Measurements from ENCODE around the gene DES.
A peak's percentile ranks its signal among the peaks of the same experiment; 100 is the strongest.

DES gene

DNA sequence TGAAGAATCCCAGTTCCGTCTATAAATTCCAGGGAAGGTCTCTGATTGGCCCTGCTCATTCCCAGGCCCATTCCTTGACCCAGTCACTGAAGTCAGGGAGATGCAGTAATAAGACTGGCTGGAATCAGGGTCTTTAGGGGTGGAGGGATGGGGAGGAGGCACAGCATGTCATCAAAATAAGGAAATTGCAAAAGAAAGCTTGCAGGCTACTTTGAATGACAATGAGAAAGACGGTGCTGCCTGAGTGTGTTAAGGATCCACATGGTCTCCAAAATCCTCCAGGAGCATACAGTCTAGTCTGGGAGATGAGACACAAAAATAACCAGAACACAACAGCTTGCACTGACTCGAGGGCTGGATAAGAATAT is 2.0 kb upstream of the DES start:
- peak overlapping the region; percentile 73 for H2AFZ ChIP-seq (ENCODE audit: low read length)
- no peak overlapping the region for H2BK15ac ChIP-seq (ENCODE audit: low read length)
- no peak overlapping the region for H2BK5ac ChIP-seq (ENCODE audit: low read length)
- no CpG with 5 or more reads among the region's 3 CpGs for WGBS, 2 donors (ENCODE audit: extremely low coverage in 2 of 2, insufficient read length in 2 of 2, insufficient replicate concordance in 1 of 2)
- no peak overlapping the region for H2AK5ac ChIP-seq (ENCODE audit: low read depth, low read length)
- H3K23ac ChIP-seq (ENCODE audit: low read depth, low read length, poor library complexity): no peak overlapping the region
- no peak overlapping the region for H3K27ac ChIP-seq (replicated peaks; ENCODE audit: low read length)
- no peak overlapping the region for H3K9ac ChIP-seq (ENCODE audit: low read depth, low read length, poor library complexity)
- no peak overlapping the region for H3K18ac ChIP-seq (ENCODE audit: low read length)
- DNase-seq (ENCODE audit: low spot score): no peak
- H3K27me3 ChIP-seq (ENCODE audit: control insufficient read depth in 3 of 3, insufficient read depth in 3 of 3, low read depth in 1 of 3, low read length in 3 of 3): peaks cover 2 to 29% (median 5%) of the 10 kb centered on the region in 3 experiments
- no peak overlapping the region for H2BK120ac ChIP-seq (ENCODE audit: low read depth, low read length)
- no peak overlapping the region for H2BK12ac ChIP-seq (ENCODE audit: low read length)
- no peaks in the 10 kb centered on the region for H3K36me3 ChIP-seq (replicated peaks in 1 of 2; ENCODE audit: control insufficient read depth in 2 of 2, insufficient read depth in 2 of 2, low read length in 2 of 2)
- H3K4me3 ChIP-seq (ENCODE audit: low read length in 2 of 2): no peak overlapping the region
- H4K8ac ChIP-seq (ENCODE audit: low read depth, low read length): no peak overlapping the region
- no peak overlapping the region for H3K4ac ChIP-seq (ENCODE audit: low read length)
- peaks cover 0 to 7% of the 10 kb centered on the region in 2 donors for H3K9me3 ChIP-seq (replicated peaks in 1 of 2; ENCODE audit: control insufficient read depth in 2 of 2, insufficient read depth in 1 of 2, low read depth in 1 of 2, low read length in 2 of 2)
- H3K4me1 ChIP-seq (ENCODE audit: control insufficient read depth in 2 of 2, insufficient read depth in 1 of 2, low read depth in 1 of 2, low read length in 2 of 2): peaks cover 3 to 18% of the 10 kb centered on the region in 2 donors
- H4K91ac ChIP-seq (ENCODE audit: low read depth, low read length, poor library complexity): no peak overlapping the region
- H3K4me2 ChIP-seq (ENCODE audit: insufficient read depth, low read length, poor library complexity, severe bottlenecking): no peak overlapping the region
- H3K79me1 ChIP-seq (ENCODE audit: low read depth, low read length): no peaks in the 10 kb centered on the region
- H3K14ac ChIP-seq (ENCODE audit: low read length): no peak overlapping the region

DNA sequence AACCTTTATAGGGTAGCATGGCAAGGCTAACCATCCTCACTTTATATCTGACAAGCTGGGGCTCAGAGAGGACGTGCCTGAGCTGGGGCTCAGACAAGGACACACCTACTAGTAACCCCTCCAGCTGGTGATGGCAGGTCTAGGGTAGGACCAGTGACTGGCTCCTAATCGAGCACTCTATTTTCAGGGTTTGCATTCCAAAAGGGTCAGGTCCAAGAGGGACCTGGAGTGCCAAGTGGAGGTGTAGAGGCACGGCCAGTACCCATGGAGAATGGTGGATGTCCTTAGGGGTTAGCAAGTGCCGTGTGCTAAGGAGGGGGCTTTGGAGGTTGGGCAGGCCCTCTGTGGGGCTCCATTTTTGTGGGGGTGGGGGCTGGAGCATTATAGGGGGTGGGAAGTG is 1.2 kb upstream of the DES start:
- Histone ChIP-seq H4K91ac (ENCODE audit: low read depth, low read length, poor library complexity) (no peak overlapping the region), H3K9me3 (replicated peaks in 1 of 2; ENCODE audit: control insufficient read depth in 2 of 2, insufficient read depth in 1 of 2, low read depth in 1 of 2, low read length in 2 of 2) (peaks cover 0 to 7% of the 10 kb centered on the region in 2 donors), H2BK5ac (ENCODE audit: low read length) (no peak overlapping the region), H2AFZ (ENCODE audit: low read length) (no peak overlapping the region), H3K18ac (ENCODE audit: low read length) (no peak overlapping the region), H2BK12ac (ENCODE audit: low read length) (no peak overlapping the region), H3K4me3 (ENCODE audit: low read length in 2 of 2) (no peak overlapping the region), H4K8ac (ENCODE audit: low read depth, low read length) (no peak overlapping the region), H3K27ac (replicated peaks; ENCODE audit: low read length) (no peak overlapping the region), H3K4me1 (ENCODE audit: control insufficient read depth in 2 of 2, insufficient read depth in 1 of 2, low read depth in 1 of 2, low read length in 2 of 2) (peaks cover 3 to 18% of the 10 kb centered on the region in 2 donors), H3K27me3 (ENCODE audit: control insufficient read depth in 3 of 3, insufficient read depth in 3 of 3, low read depth in 1 of 3, low read length in 3 of 3) (peaks cover 3 to 29% (median 5%) of the 10 kb centered on the region in 3 experiments), H3K4ac (ENCODE audit: low read length) (no peak overlapping the region), H3K36me3 (replicated peaks in 1 of 2; ENCODE audit: control insufficient read depth in 2 of 2, insufficient read depth in 2 of 2, low read length in 2 of 2) (no peaks in the 10 kb centered on the region), H2BK120ac (ENCODE audit: low read depth, low read length) (no peak overlapping the region), H3K23ac (ENCODE audit: low read depth, low read length, poor library complexity) (no peak overlapping the region), H2AK5ac (ENCODE audit: low read depth, low read length) (no peak overlapping the region), H3K9ac (ENCODE audit: low read depth, low read length, poor library complexity) (no peak overlapping the region), H3K14ac (ENCODE audit: low read length) (no peak overlapping the region), H2BK15ac (ENCODE audit: low read length) (no peak overlapping the region), H3K4me2 (ENCODE audit: insufficient read depth, low read length, poor library complexity, severe bottlenecking) (no peak overlapping the region), H3K79me1 (ENCODE audit: low read depth, low read length) (no peaks in the 10 kb centered on the region)
- no peak for DNase-seq (ENCODE audit: low spot score)
- WGBS, 2 donors (ENCODE audit: extremely low coverage in 2 of 2, insufficient read length in 2 of 2, insufficient replicate concordance in 1 of 2): no CpG with 5 or more reads among the region's 4 CpGs

DNA sequence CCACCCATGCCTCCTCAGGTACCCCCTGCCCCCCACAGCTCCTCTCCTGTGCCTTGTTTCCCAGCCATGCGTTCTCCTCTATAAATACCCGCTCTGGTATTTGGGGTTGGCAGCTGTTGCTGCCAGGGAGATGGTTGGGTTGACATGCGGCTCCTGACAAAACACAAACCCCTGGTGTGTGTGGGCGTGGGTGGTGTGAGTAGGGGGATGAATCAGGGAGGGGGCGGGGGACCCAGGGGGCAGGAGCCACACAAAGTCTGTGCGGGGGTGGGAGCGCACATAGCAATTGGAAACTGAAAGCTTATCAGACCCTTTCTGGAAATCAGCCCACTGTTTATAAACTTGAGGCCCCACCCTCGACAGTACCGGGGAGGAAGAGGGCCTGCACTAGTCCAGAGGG is 803 bp upstream of the DES start:
- no peak overlapping the region for H3K4me3 ChIP-seq (ENCODE audit: low read length in 2 of 2)
- H3K36me3 ChIP-seq (replicated peaks in 1 of 2; ENCODE audit: control insufficient read depth in 2 of 2, insufficient read depth in 2 of 2, low read length in 2 of 2): no peaks in the 10 kb centered on the region
- peaks cover 3 to 18% of the 10 kb centered on the region in 2 donors for H3K4me1 ChIP-seq (ENCODE audit: control insufficient read depth in 2 of 2, insufficient read depth in 1 of 2, low read depth in 1 of 2, low read length in 2 of 2)
- no peak overlapping the region for H3K4ac ChIP-seq (ENCODE audit: low read length)
- H3K23ac ChIP-seq (ENCODE audit: low read depth, low read length, poor library complexity): no peak overlapping the region
- no peak overlapping the region for H2BK120ac ChIP-seq (ENCODE audit: low read depth, low read length)
- WGBS, 2 donors (ENCODE audit: extremely low coverage in 2 of 2, insufficient read length in 2 of 2, insufficient replicate concordance in 1 of 2): no CpG with 5 or more reads among the region's 9 CpGs
- H3K18ac ChIP-seq (ENCODE audit: low read length): no peak overlapping the region
- no peak overlapping the region for H3K27ac ChIP-seq (replicated peaks; ENCODE audit: low read length)
- no peak for DNase-seq (ENCODE audit: low spot score)
- no peak overlapping the region for H3K4me2 ChIP-seq (ENCODE audit: insufficient read depth, low read length, poor library complexity, severe bottlenecking)
- H2BK12ac ChIP-seq (ENCODE audit: low read length): no peak overlapping the region
- H3K9ac ChIP-seq (ENCODE audit: low read depth, low read length, poor library complexity): no peak overlapping the region
- H3K79me1 ChIP-seq (ENCODE audit: low read depth, low read length): no peaks in the 10 kb centered on the region
- H2BK5ac ChIP-seq (ENCODE audit: low read length): no peak overlapping the region
- H4K8ac ChIP-seq (ENCODE audit: low read depth, low read length): no peak overlapping the region
- no peak overlapping the region for H2AK5ac ChIP-seq (ENCODE audit: low read depth, low read length)
- H3K9me3 ChIP-seq (replicated peaks in 1 of 2; ENCODE audit: control insufficient read depth in 2 of 2, insufficient read depth in 1 of 2, low read depth in 1 of 2, low read length in 2 of 2): peaks cover 0 to 6% of the 10 kb centered on the region in 2 donors
- H2AFZ ChIP-seq (ENCODE audit: low read length): peak overlapping the region; percentile 63
- no peak overlapping the region for H2BK15ac ChIP-seq (ENCODE audit: low read length)
- no peak overlapping the region for H3K14ac ChIP-seq (ENCODE audit: low read length)
- H4K91ac ChIP-seq (ENCODE audit: low read depth, low read length, poor library complexity): no peak overlapping the region
- H3K27me3 ChIP-seq (ENCODE audit: control insufficient read depth in 3 of 3, insufficient read depth in 3 of 3, low read depth in 1 of 3, low read length in 3 of 3): peaks cover 3 to 29% (median 5%) of the 10 kb centered on the region in 3 experiments

DNA sequence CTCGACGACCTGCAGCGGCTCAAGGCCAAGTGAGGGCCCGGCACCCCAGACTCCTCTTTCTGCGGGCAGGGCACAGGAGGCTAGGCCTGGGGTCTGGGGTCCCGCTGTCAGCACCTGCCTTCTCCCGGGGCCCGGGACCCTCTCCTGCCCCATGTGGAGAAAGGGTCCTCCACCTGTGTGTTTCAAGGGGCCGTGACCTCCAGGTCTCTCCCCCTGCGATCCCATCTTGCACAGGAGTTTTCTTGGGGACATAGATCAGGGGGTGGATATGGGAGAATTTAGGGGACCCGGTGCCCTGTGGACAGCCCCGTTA is 791 bp downstream of the DES start:
- H3K4ac ChIP-seq (ENCODE audit: low read length): no peak overlapping the region
- no peak overlapping the region for H2BK15ac ChIP-seq (ENCODE audit: low read length)
- H3K36me3 ChIP-seq (replicated peaks in 1 of 2; ENCODE audit: control insufficient read depth in 2 of 2, insufficient read depth in 2 of 2, low read length in 2 of 2): no peaks in the 10 kb centered on the region
- H2BK5ac ChIP-seq (ENCODE audit: low read length): no peak overlapping the region
- no CpG with 5 or more reads among the region's 12 CpGs for WGBS, 2 donors (ENCODE audit: extremely low coverage in 2 of 2, insufficient read length in 2 of 2, insufficient replicate concordance in 1 of 2)
- H3K9ac ChIP-seq (ENCODE audit: low read depth, low read length, poor library complexity): peak overlapping the region; percentile 50
- H2AK5ac ChIP-seq (ENCODE audit: low read depth, low read length): peak overlapping the region; percentile 70
- H3K9me3 ChIP-seq (replicated peaks in 1 of 2; ENCODE audit: control insufficient read depth in 2 of 2, insufficient read depth in 1 of 2, low read depth in 1 of 2, low read length in 2 of 2): no peaks in the 10 kb centered on the region
- H3K27me3 ChIP-seq (ENCODE audit: control insufficient read depth in 3 of 3, insufficient read depth in 3 of 3, low read depth in 1 of 3, low read length in 3 of 3): peaks cover 5 to 29% (median 7%) of the 10 kb centered on the region in 3 experiments
- peak overlapping the region; percentile 8 for H3K23ac ChIP-seq (ENCODE audit: low read depth, low read length, poor library complexity)
- no peak overlapping the region for H2AFZ ChIP-seq (ENCODE audit: low read length)
- no peak overlapping the region for H3K4me3 ChIP-seq (ENCODE audit: low read length in 2 of 2)
- no peak overlapping the region for H2BK12ac ChIP-seq (ENCODE audit: low read length)
- peaks cover 3 to 18% of the 10 kb centered on the region in 2 donors for H3K4me1 ChIP-seq (ENCODE audit: control insufficient read depth in 2 of 2, insufficient read depth in 1 of 2, low read depth in 1 of 2, low read length in 2 of 2)
- no peak overlapping the region for H3K27ac ChIP-seq (replicated peaks; ENCODE audit: low read length)
- DNase-seq (ENCODE audit: low spot score): no peak
- H3K4me2 ChIP-seq (ENCODE audit: insufficient read depth, low read length, poor library complexity, severe bottlenecking): peak overlapping the region; percentile 59
- no peak overlapping the region for H2BK120ac ChIP-seq (ENCODE audit: low read depth, low read length)
- H4K91ac ChIP-seq (ENCODE audit: low read depth, low read length, poor library complexity): no peak overlapping the region
- peak overlapping the region; percentile 22 for H3K18ac ChIP-seq (ENCODE audit: low read length)
- no peaks in the 10 kb centered on the region for H3K79me1 ChIP-seq (ENCODE audit: low read depth, low read length)
- no peak overlapping the region for H4K8ac ChIP-seq (ENCODE audit: low read depth, low read length)
- no peak overlapping the region for H3K14ac ChIP-seq (ENCODE audit: low read length)
